ENCODE measurements around the gene KIF5A. TPM values are rescaled to one million over a fixed set of nuclear protein-coding genes. Genes with fewer than 3 reads are reported as not detected.

Gene KIF5A
- total RNA-seq, 1 donor from 2014 or later: 0.14 TPM

DNA sequence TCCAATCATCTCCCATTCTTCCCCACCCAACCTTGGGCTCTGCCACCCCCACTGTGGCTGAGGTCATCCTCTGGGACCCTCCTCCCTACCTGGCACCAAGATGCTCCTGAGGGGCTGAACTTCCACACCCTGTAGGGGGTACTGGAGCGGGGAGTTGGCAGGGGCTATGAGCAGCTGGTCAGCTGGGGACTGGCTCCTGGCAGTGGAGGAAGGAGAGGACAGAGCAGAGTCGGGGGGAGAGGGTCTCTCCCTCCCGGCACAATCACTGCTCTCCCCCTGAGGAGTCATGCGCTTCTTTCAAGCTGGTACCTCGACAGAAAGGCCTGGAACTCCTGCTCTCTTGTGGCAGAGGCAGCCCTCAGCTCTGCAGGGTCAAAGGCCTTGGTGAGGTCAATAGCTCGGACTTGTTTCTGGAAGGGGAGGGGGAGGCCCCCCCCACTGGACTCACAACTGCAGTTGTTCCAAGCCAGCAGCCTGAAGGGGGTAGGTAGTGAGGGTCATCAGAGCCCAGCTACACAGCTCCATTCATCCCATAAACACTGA lies 81.1 kb downstream of the KIF5A start:
- TF ChIP-seq, protein P1, sequence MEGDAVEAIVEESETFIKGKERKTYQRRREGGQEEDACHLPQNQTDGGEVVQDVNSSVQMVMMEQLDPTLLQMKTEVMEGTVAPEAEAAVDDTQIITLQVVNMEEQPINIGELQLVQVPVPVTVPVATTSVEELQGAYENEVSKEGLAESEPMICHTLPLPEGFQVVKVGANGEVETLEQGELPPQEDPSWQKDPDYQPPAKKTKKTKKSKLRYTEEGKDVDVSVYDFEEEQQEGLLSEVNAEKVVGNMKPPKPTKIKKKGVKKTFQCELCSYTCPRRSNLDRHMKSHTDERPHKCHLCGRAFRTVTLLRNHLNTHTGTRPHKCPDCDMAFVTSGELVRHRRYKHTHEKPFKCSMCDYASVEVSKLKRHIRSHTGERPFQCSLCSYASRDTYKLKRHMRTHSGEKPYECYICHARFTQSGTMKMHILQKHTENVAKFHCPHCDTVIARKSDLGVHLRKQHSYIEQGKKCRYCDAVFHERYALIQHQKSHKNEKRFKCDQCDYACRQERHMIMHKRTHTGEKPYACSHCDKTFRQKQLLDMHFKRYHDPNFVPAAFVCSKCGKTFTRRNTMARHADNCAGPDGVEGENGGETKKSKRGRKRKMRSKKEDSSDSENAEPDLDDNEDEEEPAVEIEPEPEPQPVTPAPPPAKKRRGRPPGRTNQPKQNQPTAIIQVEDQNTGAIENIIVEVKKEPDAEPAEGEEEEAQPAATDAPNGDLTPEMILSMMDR (IDR thresholded peaks at IDR 0.05): no peak
- Histone ChIP-seq H3K27ac (no peak overlapping the region), H3K27me3 (peaks cover 80% of the 10 kb centered on the region), H3K36me3 (no peaks in the 10 kb centered on the region), H3K9me3 (no peaks in the 10 kb centered on the region), H3K4me1 (peaks cover 19% of the 10 kb centered on the region), H3K4me3 (no peak overlapping the region)
- ATAC-seq: no peak
- intact Hi-C loops (cut with DNase I): no loop called here
- no peak for DNase-seq

DNA sequence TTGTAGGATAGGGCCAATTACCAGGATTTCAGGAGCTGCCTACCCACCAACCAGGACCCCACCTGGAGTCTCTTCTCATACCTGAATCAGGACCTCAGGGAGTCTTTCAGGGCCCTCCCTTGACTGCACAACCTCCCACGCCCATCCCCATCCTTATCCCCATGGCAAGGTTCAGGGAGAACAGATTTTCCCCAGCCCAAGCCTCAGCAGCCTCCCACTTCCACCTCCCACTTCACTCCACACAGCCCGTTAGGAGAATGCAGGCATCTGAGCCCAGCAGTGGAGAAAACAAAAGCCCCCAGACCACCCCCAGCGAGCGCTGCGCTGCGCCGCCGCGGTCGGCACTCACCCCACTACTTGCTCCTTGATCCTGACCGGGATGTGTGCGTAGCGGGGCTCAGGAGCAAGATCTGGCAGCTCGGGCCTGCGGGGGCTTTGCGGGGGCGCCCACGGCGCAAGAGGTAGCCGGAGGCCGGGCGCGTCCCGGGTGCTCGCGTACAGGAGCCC lies 81.8 kb downstream of the KIF5A start:
- Histone ChIP-seq H3K27me3 (peaks cover 76% of the 10 kb centered on the region), H3K27ac (no peak overlapping the region), H3K36me3 (no peaks in the 10 kb centered on the region), H3K9me3 (no peaks in the 10 kb centered on the region), H3K4me3 (peak overlapping the region; percentile 50), H3K4me1 (peaks cover 19% of the 10 kb centered on the region)
- intact Hi-C loops (cut with DNase I): no loop called here
- DNase-seq (no peak), ATAC-seq (no peak)
- TF ChIP-seq, protein P1 (IDR thresholded peaks at IDR 0.05): no peak

DNA sequence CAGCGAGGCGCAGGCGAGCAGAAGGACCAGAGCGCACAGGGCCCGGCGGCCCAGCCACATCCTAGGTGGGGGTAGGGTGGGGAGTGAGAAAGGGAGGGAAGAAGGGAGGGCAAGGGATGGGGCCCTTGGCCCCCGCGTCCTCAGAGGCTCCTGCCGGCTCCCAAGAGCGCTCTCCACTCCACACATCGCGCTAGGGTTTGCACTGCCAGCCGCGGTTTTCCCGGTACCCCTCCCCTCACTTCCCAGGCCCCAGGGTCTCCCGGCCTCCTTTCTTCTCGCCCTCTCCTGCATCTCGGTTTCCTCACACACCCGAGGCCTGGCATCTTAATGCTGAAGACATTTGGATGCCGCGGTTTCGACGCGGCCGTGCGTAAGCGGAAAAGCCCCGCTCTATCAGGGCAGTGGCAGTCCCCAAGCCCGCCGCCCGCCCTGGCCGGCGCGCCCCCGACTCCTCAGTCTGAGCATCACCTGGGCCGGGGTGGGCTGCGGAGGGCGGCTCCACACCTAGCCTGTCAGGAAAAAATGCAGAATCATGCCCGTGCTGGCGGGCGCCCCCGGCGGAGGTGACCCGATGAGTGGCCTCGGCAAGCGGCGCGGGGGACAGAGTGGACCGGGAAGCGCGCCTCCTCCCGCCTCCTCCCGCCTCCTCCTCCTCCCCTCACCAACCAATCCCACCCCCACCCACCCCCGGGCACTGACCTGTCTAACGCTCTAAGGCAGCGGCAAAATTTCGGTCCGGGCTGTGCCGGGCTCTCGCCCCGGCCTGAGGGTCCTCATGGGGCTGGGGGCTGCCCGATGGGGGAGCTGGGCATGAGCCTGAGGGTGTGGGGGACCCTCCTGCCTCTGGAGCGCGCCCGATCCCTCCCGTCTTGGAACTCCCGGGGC lies 82.5 kb downstream of the KIF5A start:
- H3K27ac ChIP-seq: no peak overlapping the region
- H3K36me3 ChIP-seq: no peaks in the 10 kb centered on the region
- TF ChIP-seq, protein P1 (IDR thresholded peaks at IDR 0.05): no peak
- H3K4me1 ChIP-seq: peaks cover 19% of the 10 kb centered on the region
- intact Hi-C loops (cut with DNase I): no loop called here
- ATAC-seq (peak; percentile 5), DNase-seq (no peak)
- H3K4me3 ChIP-seq: peak overlapping the region; percentile 50
- no peaks in the 10 kb centered on the region for H3K9me3 ChIP-seq
- H3K27me3 ChIP-seq: peaks cover 71% of the 10 kb centered on the region

DNA sequence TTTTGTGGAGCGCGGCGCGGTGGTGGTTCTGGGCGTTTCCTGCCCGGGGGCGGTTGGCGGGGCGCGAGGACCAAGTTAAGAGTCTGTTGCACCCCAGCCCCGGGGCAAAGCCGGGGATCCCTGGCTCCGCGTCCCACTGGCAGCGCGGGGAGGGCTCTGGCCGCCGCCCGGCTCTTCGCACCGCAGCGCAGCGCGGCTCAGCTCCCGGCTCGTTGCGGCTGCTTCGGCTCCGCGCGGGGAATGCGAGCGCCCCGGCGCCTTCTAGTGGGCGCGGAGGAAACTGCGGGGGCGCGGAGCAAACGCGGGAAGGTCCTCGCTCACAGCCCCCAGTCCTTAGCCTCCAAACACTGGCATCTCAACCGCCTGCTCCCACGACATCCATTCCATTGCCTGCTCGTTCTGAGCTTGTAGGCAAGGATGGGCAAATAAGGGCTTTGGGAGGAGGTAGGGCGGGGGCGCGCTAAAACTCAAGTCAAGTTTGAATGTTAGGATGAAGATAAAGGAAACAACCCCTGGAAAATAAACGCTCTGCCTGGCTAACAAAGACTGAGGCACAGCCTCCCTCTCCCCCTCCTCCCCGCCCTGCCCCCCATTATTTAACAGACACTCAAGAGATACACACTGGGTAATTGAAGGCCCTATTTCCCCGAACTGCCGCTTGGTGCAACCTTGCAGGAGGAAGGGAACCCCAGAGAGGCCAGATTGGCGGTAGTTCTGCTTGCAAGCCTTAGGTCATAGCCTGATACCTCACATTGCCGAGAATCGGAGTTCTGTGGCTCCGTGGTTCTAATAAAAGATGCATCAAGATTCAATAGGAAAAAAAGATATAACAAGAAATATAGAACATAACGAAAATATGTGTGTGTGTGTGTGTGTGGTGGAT lies 83.4 kb downstream of the KIF5A start, which contains the start of gene B4GALNT1:
B4GALNT1 (minus strand) TSS at position 244 of the 883 bp plus-strand sequence. CDS start 1,069 bp downstream, outside the sequence.
- no peaks in the 10 kb centered on the region for H3K36me3 ChIP-seq
- peak within 1 kb of the TSS; percentile 50 for H3K4me3 ChIP-seq
- TF ChIP-seq, protein P1 (IDR thresholded peaks at IDR 0.05): peak; percentile 92
- H3K27ac ChIP-seq: no peak within 1 kb of the TSS
- peaks cover 12% of the 10 kb centered on the region for H3K4me1 ChIP-seq
- H3K9me3 ChIP-seq: no peaks in the 10 kb centered on the region
- peaks cover 68% of the 10 kb centered on the region for H3K27me3 ChIP-seq
- DNase-seq (peak; percentile 81), ATAC-seq (peak; percentile 93)
- intact Hi-C loops (cut with DNase I): no loop called here

Small RNA genes within 50 kb of the gene (microRNA-seq; reads per million reads assigned to microRNA genes)
- gene MIR616 (ENCODE audit: borderline microRNAs expressed) (not detected), gene MIR6758 (ENCODE audit: borderline microRNAs expressed) (not detected)

Other genes starting within 250 kb of the KIF5A start
- 81.0 TPM for gene R3HDM2, start 119.0 kb upstream of the KIF5A start, total RNA-seq
- gene INHBC, start 115.3 kb upstream of the KIF5A start, total RNA-seq: not detected
- gene INHBE, start 94.7 kb upstream of the KIF5A start, total RNA-seq: not detected
- 1.4 TPM for gene GLI1, start 90.3 kb upstream of the KIF5A start, total RNA-seq
- gene ARHGAP9, start 70.2 kb upstream of the KIF5A start, total RNA-seq: 37.7 TPM
- gene MARS1, start 62.0 kb upstream of the KIF5A start, total RNA-seq: 141 TPM
- gene DDIT3, start 29.5 kb upstream of the KIF5A start, total RNA-seq: 47.3 TPM
- gene MBD6, start 27.2 kb upstream of the KIF5A start, total RNA-seq: 85.8 TPM
- gene DCTN2, start 2.9 kb upstream of the KIF5A start, total RNA-seq: 90.7 TPM
- gene PIP4K2C, start 41.1 kb downstream of the KIF5A start, total RNA-seq: 31.0 TPM
- gene DTX3, start 54.8 kb downstream of the KIF5A start, total RNA-seq: 26.0 TPM
- gene ARHGEF25, start 61.4 kb downstream of the KIF5A start, total RNA-seq: 16.3 TPM
- gene B4GALNT1, start 83.2 kb downstream of the KIF5A start, total RNA-seq: 0.93 TPM
- gene OS9, start 144.1 kb downstream of the KIF5A start, total RNA-seq: 263 TPM
- 5.4 TPM for gene AGAP2, start 188.7 kb downstream of the KIF5A start, total RNA-seq
- 39.9 TPM for gene TSPAN31, start 195.0 kb downstream of the KIF5A start, total RNA-seq
- gene CDK4, start 202.3 kb downstream of the KIF5A start, total RNA-seq: 77.6 TPM
- gene MARCHF9, start 205.1 kb downstream of the KIF5A start, total RNA-seq: 21.2 TPM
- 2.0 TPM for gene CYP27B1, start 217.0 kb downstream of the KIF5A start, total RNA-seq
- 26.9 TPM for gene METTL1, start 222.1 kb downstream of the KIF5A start, total RNA-seq
- 8.0 TPM for gene EEF1AKMT3, start 222.6 kb downstream of the KIF5A start, total RNA-seq
- 24.3 TPM for gene TSFM, start 232.7 kb downstream of the KIF5A start, total RNA-seq

All from upper lobe of right lung (tissue), 1 donor.